Mucosa of descending colon (tissue), 3 donors: ENCODE measurements around the gene CDKL5. TPM values are rescaled to one million over a fixed set of nuclear protein-coding genes. Genes with fewer than 3 reads are reported as not detected.

ENCODE experiments used
- ATAC-seq: fragments of 200-7000 bp; cut with Tn5 transposase; one replicate; pipeline ENCODE4 v1.9.1; 2020; ENCODE audit warnings: mild to moderate bottlenecking, moderate library complexity
- DNase-seq, 3 donors: peaks; one replicate each; pipeline ENCODE4 v3.0.0-alpha.2; 2020
- H3K36me3 ChIP-seq: fragments of 200-600 bp; one replicate; pipeline ENCODE4 v1.8.0; 2021; ENCODE audit warnings: low read depth, mild to moderate bottlenecking
- H3K4me1 ChIP-seq: fragments of 200-600 bp; one replicate; pipeline ENCODE4 v1.8.0; 2021; ENCODE audit warnings: low read depth, mild to moderate bottlenecking
- H3K4me3 ChIP-seq: fragments of 200-600 bp; one replicate; pipeline ENCODE4 v1.8.0; 2021; ENCODE audit warnings: mild to moderate bottlenecking
- H3K9me3 ChIP-seq: fragments of 200-600 bp; one replicate; pipeline ENCODE4 v1.8.0; 2021; ENCODE audit warnings: mild to moderate bottlenecking
- CTCF ChIP-seq: fragments of 200-600 bp; IDR thresholded peaks from one replicate; pipeline ENCODE4 v1.8.0; 2022; ENCODE audit warnings: antibody characterized with exemption, mild to moderate bottlenecking
- intact Hi-C, 2 donors: fragments of 100-400 bp; cut with DNase I in 1 of 2; cut with micrococcal nuclease in 1 of 2; formaldehyde crosslinking; loops; one replicate each; pipeline versions ENCODE4 v1.11.0 to v1.11.1; 2022; cut with DNase I, micrococcal nuclease
- total RNA-seq, 3 donors: library from RNA; stranded (reverse); fragmentation: NEBNext Ultra II Directional in 2 of 3; extraction: Animal tissue kit (Norgen Biotek cat#: 25700) in 2 of 3; gene quantifications; one replicate each; pipeline versions ENCODE4 v1.2.1 to v1.2.4, GENCODE V29; 2021 to 2023
- donor health status: DM: no; HTN: no; CAD: no; lungs with moderate emphysema.
- donor health status: DM: no; HTN: no; CAD: no.
- donor health status: DM: no; HTN: yes; CAD: no.

The CDKL5 gene
- total RNA-seq, 3 donors from 2014 or later, result 4.0 to 7.5 (median 4.4) TPM

- H3K36me3 ChIP-seq, result no peaks in the 10 kb centered on the region
- no peak within 1 kb of the TSS for H3K4me3 ChIP-seq
- ATAC-seq (no peak), DNase-seq (no peak)
- intact Hi-C loops, result no loop called here
- no peaks in the 10 kb centered on the region for H3K4me1 ChIP-seq
- H3K9me3 ChIP-seq, result no peaks in the 10 kb centered on the region
- TF ChIP-seq CTCF, result no peak
These were observed 246.6 kb downstream of the CDKL5 start, which contains the start of gene RS1 for GRCh38 chrX:18672008-18672407. Gene RS1 (minus strand): TSS chrX:18672108. CDS start chrX:18672068, 40 bp downstream.

- no peak for TF ChIP-seq CTCF
- peak overlapping the region; percentile 9 for H3K4me3 ChIP-seq
- H3K4me1 ChIP-seq, result no peaks in the 10 kb centered on the region
- DNase-seq, result peak; percentile 24 to 58 (median 55)
- intact Hi-C loops, result no loop called here
- no peaks in the 10 kb centered on the region for H3K9me3 ChIP-seq
- no peaks in the 10 kb centered on the region for H3K36me3 ChIP-seq
- ATAC-seq, result peak; percentile 47
These were observed 249.0 kb downstream of the CDKL5 start for GRCh38 chrX:18674417-18674787.

GRCh38 chrX:18674788-18675735 lies 249.7 kb downstream of the CDKL5 start:
- peak overlapping the region; percentile 24 for H3K4me3 ChIP-seq
- no peaks in the 10 kb centered on the region for H3K36me3 ChIP-seq
- no peaks in the 10 kb centered on the region for H3K4me1 ChIP-seq
- intact Hi-C loops, result no loop called here
- TF ChIP-seq CTCF, result no peak
- ATAC-seq (peak; percentile 95), DNase-seq (peak; percentile 80 to 85 (median 83))
- H3K9me3 ChIP-seq, result no peaks in the 10 kb centered on the region

GRCh38 chrX:18676050-18676449 lies 250.6 kb downstream of the CDKL5 start:
- H3K9me3 ChIP-seq, result no peaks in the 10 kb centered on the region
- TF ChIP-seq CTCF, result no peak
- H3K36me3 ChIP-seq, result no peaks in the 10 kb centered on the region
- no peaks in the 10 kb centered on the region for H3K4me1 ChIP-seq
- DNase-seq, result no peak
- intact Hi-C loops, result no loop called here
- no peak overlapping the region for H3K4me3 ChIP-seq
- no peak for ATAC-seq

- Histone ChIP-seq H3K4me1 (no peaks in the 10 kb centered on the region), H3K9me3 (no peaks in the 10 kb centered on the region), H3K4me3 (no peak overlapping the region), H3K36me3 (no peaks in the 10 kb centered on the region)
- DNase-seq (no peak), ATAC-seq (no peak)
- no peak for TF ChIP-seq CTCF
- intact Hi-C loops, result no loop called here
These were observed 251.1 kb downstream of the CDKL5 start for GRCh38 chrX:18676470-18676869.
